HEK293 (cell line): ENCODE data around the gene ZNF33B.

Experiments
- CTCF ChIA-PET: fragments of 350-600 bp; formaldehyde crosslinking; extraction: SDS; loops from one replicate; lab custom pipeline; 2021; ENCODE audit warnings: antibody characterized with exemption; lab: Yijun Ruan, JAX
- POLR2A ChIA-PET: fragments of 300-600 bp; formaldehyde crosslinking; extraction: SDS; loops from one replicate; lab custom pipeline; 2020; ENCODE audit warnings: antibody characterized with exemption, inconsistent platforms; lab: Yijun Ruan, JAX
- H3K27ac ChIP-seq: fragments of 200-500 bp; sonication (Bioruptor generic); 2 replicates; pipeline ENCODE4 v1.5.1; 2014; ENCODE audit warnings: low read depth, low read length, control low read depth, inconsistent platforms; ENCODE audit errors: extremely low read depth
- H3K36me3 ChIP-seq, 2 experiments: fragments of 200-500 bp in 1 of 2; sonication (Bioruptor generic) in 1 of 2; 1 replicate in 1 of 2; 2 replicates in 1 of 2; pipeline ENCODE4 v1.5.1; 2014 to 2017; ENCODE audit warnings: inconsistent platforms in 2 of 2, low read length in 2 of 2; ENCODE audit not compliant: control insufficient read depth in 2 of 2, insufficient read depth in 1 of 2
- H3K4me1 ChIP-seq: fragments of 200-500 bp; sonication (Bioruptor generic); 2 replicates; pipeline ENCODE4 v1.5.1; 2014; ENCODE audit warnings: mild to moderate bottlenecking, low read length, inconsistent platforms; ENCODE audit not compliant: control insufficient read depth, insufficient read depth
- H3K4me3 ChIP-seq: 2 replicates; pipeline ENCODE4 v1.5.1; 2011; ENCODE audit warnings: low read depth, mild to moderate bottlenecking, control low read depth, low read length, moderate library complexity
- H3K9me3 ChIP-seq: fragments of 200-500 bp; sonication (Bioruptor generic); 2 replicates; pipeline ENCODE4 v1.5.1; 2014; ENCODE audit warnings: low read depth, low read length, inconsistent platforms; ENCODE audit not compliant: control insufficient read depth, insufficient read depth
- GFI1B ChIP-seq: fragments of 450-650 bp; formaldehyde crosslinking; IDR thresholded peaks from 2 replicates; pipeline ENCODE4 v1.5.1; 2016; ENCODE audit warnings: missing biosample characterization, missing genetic modification characterization
- ZFP37 ChIP-seq: fragments of 450-650 bp; formaldehyde crosslinking; IDR thresholded peaks from 2 replicates; pipeline ENCODE4 v1.5.1; 2016; ENCODE audit warnings: missing biosample characterization, missing genetic modification characterization
- ZNF10 ChIP-seq: fragments of 450-650 bp; formaldehyde crosslinking; IDR thresholded peaks from 2 replicates; pipeline ENCODE4 v1.5.1; 2017; ENCODE audit warnings: missing biosample characterization, missing genetic modification characterization
- ZNF140 ChIP-seq: fragments of 450-650 bp; formaldehyde crosslinking; IDR thresholded peaks from 2 replicates; pipeline ENCODE4 v1.5.1; 2016; ENCODE audit warnings: missing biosample characterization, missing genetic modification characterization
- ZNF202 ChIP-seq: fragments of 450-650 bp; formaldehyde crosslinking; IDR thresholded peaks from 2 replicates; pipeline ENCODE4 v1.5.1; 2016; ENCODE audit warnings: missing biosample characterization, missing genetic modification characterization, borderline replicate concordance
- ZNF214 ChIP-seq: fragments of 450-650 bp; formaldehyde crosslinking; IDR thresholded peaks from 2 replicates; pipeline ENCODE4 v1.5.1; 2017; ENCODE audit warnings: missing biosample characterization, mild to moderate bottlenecking, missing genetic modification characterization, borderline replicate concordance
- ZNF335 ChIP-seq: fragments of 450-650 bp; formaldehyde crosslinking; conservative IDR thresholded peaks from 2 replicates; pipeline ENCODE4 v1.5.1; 2016; ENCODE audit warnings: missing biosample characterization, missing genetic modification characterization
- ZNF341 ChIP-seq: fragments of 450-650 bp; formaldehyde crosslinking; IDR thresholded peaks from 2 replicates; pipeline ENCODE4; 2016; ENCODE audit warnings: low read depth, missing biosample characterization, missing genetic modification characterization
- ZNF366 ChIP-seq: fragments of 450-650 bp; formaldehyde crosslinking; conservative IDR thresholded peaks from 2 replicates; pipeline ENCODE4 v1.5.1; 2016; ENCODE audit warnings: missing biosample characterization, missing genetic modification characterization
- ZNF555 ChIP-seq: fragments of 450-650 bp; formaldehyde crosslinking; conservative IDR thresholded peaks from 2 replicates; pipeline ENCODE4 v1.5.1; 2017; ENCODE audit warnings: missing biosample characterization, mild to moderate bottlenecking, missing genetic modification characterization, inconsistent platforms
- ZNF560 ChIP-seq: fragments of 450-650 bp; formaldehyde crosslinking; IDR thresholded peaks from 2 replicates; pipeline ENCODE4 v1.5.1; 2017; ENCODE audit warnings: missing biosample characterization, missing genetic modification characterization, borderline replicate concordance
- ZNF76 ChIP-seq: fragments of 450-650 bp; formaldehyde crosslinking; IDR thresholded peaks from 2 replicates; pipeline ENCODE4; 2016; ENCODE audit warnings: low read depth, missing biosample characterization, missing genetic modification characterization, borderline replicate concordance
- TF ChIP-seq, protein P1 (sequence below): fragments of 450-650 bp; formaldehyde crosslinking; IDR thresholded peaks from 2 replicates; pipeline ENCODE4 v1.5.1; 2016; ENCODE audit warnings: missing biosample characterization, missing genetic modification characterization
- TF ChIP-seq, protein P2 (sequence below): sonication (generic); formaldehyde crosslinking; IDR thresholded peaks from 2 replicates; pipeline ENCODE4 v1.8.1; 2022; ENCODE audit warnings: mild to moderate bottlenecking, moderate library complexity, missing genetic modification reagents
- TF ChIP-seq, protein P3 (sequence below): fragments of 450-650 bp; formaldehyde crosslinking; IDR thresholded peaks from 2 replicates; pipeline ENCODE4 v1.5.1; 2016; ENCODE audit warnings: missing biosample characterization, missing genetic modification characterization

Gene ZNF33B

DNA sequence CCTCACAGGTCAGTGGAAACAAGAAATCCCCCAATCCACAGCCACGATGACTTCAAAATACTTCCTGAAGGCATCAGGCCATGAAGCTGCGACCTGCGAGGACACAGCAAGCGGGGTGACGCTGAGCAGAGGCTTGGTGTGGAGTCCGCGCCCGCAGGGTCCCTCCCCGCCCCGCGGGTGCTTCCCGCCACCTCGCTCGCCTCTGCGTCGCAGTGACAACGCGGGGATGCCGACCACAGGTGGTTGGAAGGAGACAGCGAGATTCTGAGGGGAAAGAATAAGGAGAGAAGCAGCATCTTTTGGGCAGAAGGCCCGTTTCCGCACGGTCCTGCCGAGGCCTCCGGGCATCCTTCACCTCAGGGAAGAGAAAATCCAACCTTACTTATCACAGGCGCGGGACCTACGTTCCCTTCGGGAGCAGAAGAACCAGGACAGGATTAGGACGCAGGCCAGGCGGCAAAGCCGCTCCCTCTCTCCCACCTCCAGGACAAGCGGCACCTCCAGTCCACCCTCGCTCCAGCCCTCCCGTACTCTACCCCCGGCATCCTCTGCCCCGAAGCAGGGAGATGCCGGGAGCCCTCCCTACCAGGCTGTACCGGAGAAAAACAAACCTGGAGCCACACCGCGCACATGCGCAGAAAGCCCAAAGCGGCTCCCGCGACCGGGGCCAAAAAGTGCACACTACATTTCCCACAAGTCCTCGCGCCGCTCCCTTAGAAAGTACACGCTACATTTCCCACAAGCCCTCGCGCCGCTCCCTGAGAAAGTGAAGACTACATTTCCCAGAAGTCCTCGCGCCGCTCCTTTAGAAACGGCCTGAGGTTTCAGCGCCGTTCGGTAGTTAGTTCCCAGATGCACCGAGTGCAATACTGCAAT is 85.9 kb downstream of the ZNF33B start (continued):
- no peak for TF ChIP-seq ZNF555 (tag by site-specific recombination)
- TF ChIP-seq ZNF10 (tag by site-specific recombination), result peak; percentile 34; the same call in 1 of the 2 replicates
- no peak for TF ChIP-seq GFI1B (tag by site-specific recombination)
- no peak for TF ChIP-seq ZNF202
- TF ChIP-seq, protein P1, sequence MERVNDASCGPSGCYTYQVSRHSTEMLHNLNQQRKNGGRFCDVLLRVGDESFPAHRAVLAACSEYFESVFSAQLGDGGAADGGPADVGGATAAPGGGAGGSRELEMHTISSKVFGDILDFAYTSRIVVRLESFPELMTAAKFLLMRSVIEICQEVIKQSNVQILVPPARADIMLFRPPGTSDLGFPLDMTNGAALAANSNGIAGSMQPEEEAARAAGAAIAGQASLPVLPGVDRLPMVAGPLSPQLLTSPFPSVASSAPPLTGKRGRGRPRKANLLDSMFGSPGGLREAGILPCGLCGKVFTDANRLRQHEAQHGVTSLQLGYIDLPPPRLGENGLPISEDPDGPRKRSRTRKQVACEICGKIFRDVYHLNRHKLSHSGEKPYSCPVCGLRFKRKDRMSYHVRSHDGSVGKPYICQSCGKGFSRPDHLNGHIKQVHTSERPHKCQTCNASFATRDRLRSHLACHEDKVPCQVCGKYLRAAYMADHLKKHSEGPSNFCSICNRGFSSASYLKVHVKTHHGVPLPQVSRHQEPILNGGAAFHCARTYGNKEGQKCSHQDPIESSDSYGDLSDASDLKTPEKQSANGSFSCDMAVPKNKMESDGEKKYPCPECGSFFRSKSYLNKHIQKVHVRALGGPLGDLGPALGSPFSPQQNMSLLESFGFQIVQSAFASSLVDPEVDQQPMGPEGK, result peak; percentile 37; the same call in 1 of the 2 replicates
- peak; percentile 40; the same call in 1 of the 2 replicates for TF ChIP-seq ZNF366 (tag by site-specific recombination)
- TF ChIP-seq ZFP37 (tag by site-specific recombination), result peak; percentile 35; the same call in 1 of the 2 replicates
- TF ChIP-seq, protein P2, sequence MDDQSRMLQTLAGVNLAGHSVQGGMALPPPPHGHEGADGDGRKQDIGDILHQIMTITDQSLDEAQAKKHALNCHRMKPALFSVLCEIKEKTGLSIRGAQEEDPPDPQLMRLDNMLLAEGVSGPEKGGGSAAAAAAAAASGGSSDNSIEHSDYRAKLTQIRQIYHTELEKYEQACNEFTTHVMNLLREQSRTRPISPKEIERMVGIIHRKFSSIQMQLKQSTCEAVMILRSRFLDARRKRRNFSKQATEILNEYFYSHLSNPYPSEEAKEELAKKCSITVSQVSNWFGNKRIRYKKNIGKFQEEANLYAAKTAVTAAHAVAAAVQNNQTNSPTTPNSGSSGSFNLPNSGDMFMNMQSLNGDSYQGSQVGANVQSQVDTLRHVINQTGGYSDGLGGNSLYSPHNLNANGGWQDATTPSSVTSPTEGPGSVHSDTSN (CRISPR knock-in tag), result 0 out of 2 replicates have a peak, but pooled peaks have one; percentile 32
- TF ChIP-seq ZNF341 (tag by site-specific recombination), result 0 out of 2 replicates have a peak, but pooled peaks have one; percentile 12

DNA sequence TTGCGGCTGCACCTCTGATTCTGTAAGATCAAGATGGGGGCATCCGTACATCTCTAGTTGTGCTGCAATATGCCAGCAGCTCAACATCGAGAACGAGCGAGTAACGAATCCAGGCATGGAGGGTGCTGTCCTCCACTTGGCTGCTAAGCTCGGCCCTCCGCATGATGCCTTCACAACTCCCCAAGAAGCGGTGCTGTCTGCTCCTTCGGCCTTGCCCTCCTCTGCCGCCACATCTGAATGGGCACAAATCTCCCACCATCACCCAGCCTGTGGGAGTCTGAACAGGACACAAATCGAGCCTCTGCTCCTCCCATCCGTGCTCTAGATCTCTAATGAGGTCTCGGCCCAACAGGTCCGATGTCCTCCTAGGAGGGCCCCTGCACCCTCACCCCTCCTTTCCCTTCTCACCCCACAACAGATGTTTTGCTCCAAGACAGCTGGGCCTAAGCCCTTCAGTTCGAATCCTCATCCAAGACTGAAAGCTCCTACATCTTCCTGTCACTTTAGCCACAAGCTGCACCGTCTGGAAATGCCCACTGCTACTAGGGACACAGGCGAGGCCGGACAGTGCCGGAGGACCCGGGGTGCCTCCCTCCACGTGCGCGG is 86.7 kb downstream of the ZNF33B start:
- CTCF ChIA-PET, result no interaction called here
- H3K27ac ChIP-seq, result peak overlapping the region; percentile 25; the same call in 1 of the 2 replicates
- TF ChIP-seq, protein P2 (CRISPR knock-in tag), result no peak
- no peak for TF ChIP-seq ZNF76 (tag by site-specific recombination)
- no peak for TF ChIP-seq ZNF560 (tag by site-specific recombination)
- TF ChIP-seq ZNF214 (tag by site-specific recombination), result no peak
- TF ChIP-seq, protein P3, sequence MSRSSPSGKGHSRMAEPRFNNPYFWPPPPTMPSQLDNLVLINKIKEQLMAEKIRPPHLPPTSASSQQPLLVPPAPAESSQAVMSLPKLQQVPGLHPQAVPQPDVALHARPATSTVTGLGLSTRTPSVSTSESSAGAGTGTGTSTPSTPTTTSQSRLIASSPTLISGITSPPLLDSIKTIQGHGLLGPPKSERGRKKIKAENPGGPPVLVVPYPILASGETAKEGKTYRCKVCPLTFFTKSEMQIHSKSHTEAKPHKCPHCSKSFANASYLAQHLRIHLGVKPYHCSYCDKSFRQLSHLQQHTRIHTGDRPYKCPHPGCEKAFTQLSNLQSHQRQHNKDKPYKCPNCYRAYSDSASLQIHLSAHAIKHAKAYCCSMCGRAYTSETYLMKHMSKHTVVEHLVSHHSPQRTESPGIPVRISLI (tag by site-specific recombination), result no peak
- TF ChIP-seq ZNF140, result peak; percentile 12; the same call in 1 of the 2 replicates
- TF ChIP-seq ZNF10 (tag by site-specific recombination), result no peak
- TF ChIP-seq ZNF335 (tag by site-specific recombination), result 0 out of 2 replicates have a peak, but pooled peaks have one; percentile 39
- TF ChIP-seq, all 188 proteins: peak for 2
- H3K4me1 ChIP-seq, result no peaks in the 10 kb centered on the region
- H3K36me3 ChIP-seq, result peaks cover 0 to 27% of the 10 kb centered on the region in 2 experiments; a peak in 2 of 3 replicates
- POLR2A ChIA-PET, result no interaction called here
- H3K9me3 ChIP-seq, result no peaks in the 10 kb centered on the region
- peak overlapping the region; percentile 53 for H3K4me3 ChIP-seq
